ENCODE measurements around the gene SMOC1.

Gene SMOC1

GRCh38 chr14:70034257-70034656 is 155.0 kb downstream of the SMOC1 start:
- DNase-seq (ENCODE audit: low read depth, low spot score): no peak

GRCh38 chr14:70036665-70037064 is 157.4 kb downstream of the SMOC1 start:
- DNase-seq (ENCODE audit: low read depth, low spot score): no peak

GRCh38 chr14:70043001-70043400 is 163.8 kb downstream of the SMOC1 start:
- no peak for DNase-seq (ENCODE audit: low read depth, low spot score)

DNA sequence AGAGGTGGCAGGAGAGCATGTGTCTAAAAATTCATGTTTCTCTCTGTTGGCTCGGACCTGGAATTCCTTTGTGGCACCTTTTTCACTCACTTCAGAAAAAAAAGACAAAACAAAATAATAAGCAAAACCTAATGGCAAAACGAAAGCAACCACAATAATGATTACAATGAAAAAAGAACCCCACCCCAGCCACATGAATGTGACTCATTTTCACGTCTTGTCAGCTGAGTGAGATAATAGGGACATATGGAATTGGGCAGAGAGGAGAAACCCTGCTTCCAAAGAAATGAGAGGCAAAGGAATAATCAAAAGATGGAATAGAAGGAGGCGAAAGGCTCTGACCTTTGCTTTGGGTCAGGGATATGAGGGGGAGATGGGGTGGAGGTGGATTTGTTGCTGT is 166.1 kb downstream of the SMOC1 start:
- DNase-seq (ENCODE audit: low read depth, low spot score): no peak

DNA sequence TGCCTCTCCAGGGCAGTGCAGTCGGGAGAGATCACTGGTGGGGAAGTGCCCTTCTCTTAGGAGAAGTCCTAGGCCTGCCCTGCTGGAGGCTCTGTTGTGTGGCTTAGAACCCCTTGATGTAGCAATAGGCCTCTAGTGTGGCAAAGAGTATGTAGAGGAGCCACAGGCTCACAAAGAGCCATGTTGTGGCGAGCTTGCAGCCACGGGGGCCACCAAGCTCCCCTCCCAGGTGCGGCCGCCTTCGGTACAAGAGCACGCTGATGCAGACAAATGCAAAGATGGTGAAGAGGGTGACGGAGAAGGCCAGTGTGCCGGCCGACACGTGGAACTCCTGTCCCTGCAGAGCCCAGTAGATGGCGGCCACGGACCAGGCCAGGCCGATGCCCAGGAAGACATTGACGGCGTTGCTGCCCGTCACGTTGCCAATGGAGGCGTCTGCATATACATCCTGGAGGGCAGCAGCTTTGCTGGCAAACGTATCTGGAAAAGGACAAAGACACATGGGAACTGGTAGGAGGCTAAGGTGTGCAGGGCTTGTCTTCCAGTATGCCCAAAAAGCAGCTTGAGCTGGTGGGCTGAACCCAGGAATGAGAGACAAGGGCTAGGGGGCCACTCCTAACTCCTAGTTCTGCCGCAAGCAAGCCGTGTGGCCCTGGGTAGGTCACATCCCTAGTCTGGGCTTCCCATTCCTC is 166.8 kb downstream of the SMOC1 start:
- DNase-seq (ENCODE audit: low read depth, low spot score): no peak

DNA sequence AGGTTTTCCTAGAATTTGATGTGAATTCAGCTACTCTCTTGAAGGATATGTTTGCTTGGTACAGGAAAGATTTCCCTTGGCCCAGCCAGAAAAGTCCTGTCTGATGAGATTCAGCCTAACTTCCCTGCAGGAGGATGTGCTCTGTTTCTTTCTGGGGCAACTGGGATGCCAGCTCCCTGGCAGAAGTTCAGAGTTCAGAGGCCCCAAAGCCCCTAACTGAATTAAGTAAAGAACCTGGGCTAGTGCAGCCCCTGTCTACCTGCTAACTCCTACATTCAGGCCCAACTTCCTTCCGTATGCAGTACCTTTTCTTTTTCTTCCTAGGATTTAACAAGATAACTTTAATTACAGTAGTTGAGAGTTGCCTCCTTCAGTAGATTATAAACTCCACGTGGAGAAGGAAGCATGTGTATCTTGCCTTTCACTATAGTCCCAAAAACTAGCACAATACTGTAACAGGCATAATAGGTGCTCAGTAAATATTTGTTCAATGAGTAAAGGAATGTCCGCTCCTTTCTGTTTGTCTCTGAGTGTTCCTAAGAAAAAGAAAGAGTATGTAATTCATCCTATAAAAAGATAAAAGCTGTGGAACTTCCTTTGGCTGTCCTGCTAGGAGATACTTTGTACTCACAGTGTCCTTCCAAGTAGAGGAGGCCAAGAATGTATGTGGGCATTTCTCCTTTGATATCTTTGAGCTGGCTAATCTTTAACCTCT is 168.5 kb downstream of the SMOC1 start:
- no peak for DNase-seq (ENCODE audit: low read depth, low spot score)

GRCh38 chr14:70048313-70048654 is 169.1 kb downstream of the SMOC1 start:
- no peak for DNase-seq (ENCODE audit: low read depth, low spot score)

DNA sequence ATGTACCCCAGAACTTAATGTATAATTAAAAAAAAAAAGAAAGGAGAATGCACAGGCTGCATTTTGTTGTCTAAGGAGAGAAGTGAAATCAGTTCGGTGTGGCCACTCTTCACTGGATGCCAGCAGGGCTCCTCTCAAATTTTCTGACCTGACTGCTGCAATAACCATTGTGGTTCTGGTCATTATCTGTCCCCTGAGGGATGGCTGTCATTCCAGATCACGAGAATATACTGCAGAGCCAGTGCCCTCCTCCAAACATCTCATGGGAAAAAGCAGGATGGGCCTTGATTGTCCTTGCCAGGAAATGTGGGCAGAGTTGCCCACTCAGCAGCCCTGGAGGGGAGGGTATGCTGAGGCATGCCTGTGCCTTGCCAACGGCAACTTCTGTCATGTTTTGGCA is 170.4 kb downstream of the SMOC1 start:
- no peak for DNase-seq (ENCODE audit: low read depth, low spot score)

DNA sequence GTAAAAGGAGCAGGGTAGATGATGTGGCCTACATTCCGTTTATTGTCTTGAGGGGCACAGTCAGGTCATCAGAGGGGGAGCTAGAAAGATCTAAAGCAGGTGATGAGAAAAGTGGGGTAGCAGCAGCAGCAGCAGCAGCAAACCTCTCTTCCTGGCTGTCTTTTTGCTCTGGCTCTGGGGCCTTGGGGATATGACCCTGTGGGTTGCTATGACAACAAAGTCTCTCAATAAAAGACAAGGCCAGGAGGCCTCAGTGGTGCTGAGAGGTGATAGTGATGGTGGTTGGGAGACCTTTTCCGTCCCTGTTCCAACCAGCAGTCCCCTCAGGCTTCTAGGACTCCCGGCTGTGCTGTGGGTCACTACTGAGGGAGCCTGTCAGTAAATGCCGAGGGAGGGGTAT is 170.9 kb downstream of the SMOC1 start:
- DNase-seq (ENCODE audit: low read depth, low spot score): no peak

DNA sequence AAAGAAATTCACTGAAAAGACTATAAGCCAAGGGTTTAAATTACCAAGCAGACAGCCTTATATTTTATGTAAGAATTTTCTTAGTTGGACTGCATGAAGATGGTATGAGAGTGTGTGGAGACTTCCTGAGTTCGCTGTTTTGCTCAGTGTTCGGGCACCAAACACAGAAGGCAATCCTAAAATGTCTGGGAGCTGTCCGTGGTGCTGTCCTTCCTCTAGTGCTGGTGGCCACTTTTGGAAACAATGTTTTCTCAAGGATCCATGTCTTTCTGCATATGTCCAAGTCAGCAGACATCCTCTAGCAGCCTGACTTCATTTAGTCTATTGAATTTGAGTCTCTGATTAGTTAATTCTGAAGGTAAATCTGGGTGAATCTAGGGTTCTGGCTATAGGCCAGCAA is 173.8 kb downstream of the SMOC1 start:
- peak; percentile 7 for DNase-seq (ENCODE audit: low read depth, low spot score)

DNA sequence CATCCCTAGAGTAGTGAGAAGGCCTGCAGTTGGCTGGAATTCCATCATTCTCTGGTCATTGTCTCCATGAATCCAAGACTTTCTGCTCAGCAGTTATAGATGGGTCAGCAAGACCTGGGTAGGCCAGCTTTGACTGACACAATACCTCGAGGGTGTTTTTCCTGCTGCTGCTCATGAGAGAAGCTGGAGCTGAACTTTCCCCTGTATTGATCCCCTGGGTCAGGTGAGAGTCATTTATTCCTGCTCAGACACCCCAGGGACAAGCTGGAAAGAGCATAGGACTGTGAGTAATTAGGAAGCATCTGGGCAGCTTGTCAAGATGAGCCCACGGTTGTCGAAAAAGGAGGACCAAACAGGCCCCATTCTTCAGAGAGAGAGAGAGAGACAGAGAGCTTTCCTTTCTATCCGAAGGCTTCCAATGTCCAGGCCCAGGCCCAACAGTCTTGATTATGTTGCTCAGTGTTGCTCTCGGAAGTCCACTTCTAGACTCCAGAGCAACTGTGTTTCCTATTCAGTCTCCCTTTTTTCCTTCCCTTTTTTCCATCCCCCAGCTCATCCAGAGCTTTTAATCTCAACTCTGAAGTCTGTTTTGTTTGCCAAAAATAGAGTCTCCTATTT is 178.4 kb downstream of the SMOC1 start:
- DNase-seq (ENCODE audit: low read depth, low spot score): no peak

GRCh38 chr14:70059545-70059944 is 180.3 kb downstream of the SMOC1 start:
- DNase-seq (ENCODE audit: low read depth, low spot score): no peak

- DNase-seq (ENCODE audit: low read depth, low spot score): no peak
Measured at GRCh38 chr14:70061108-70061507, 181.9 kb downstream of the SMOC1 start.

GRCh38 chr14:70064136-70064865 is 185.1 kb downstream of the SMOC1 start:
- DNase-seq (ENCODE audit: low read depth, low spot score): no peak

- DNase-seq (ENCODE audit: low read depth, low spot score): no peak
Measured at GRCh38 chr14:70067810-70068209, 188.6 kb downstream of the SMOC1 start.

DNA sequence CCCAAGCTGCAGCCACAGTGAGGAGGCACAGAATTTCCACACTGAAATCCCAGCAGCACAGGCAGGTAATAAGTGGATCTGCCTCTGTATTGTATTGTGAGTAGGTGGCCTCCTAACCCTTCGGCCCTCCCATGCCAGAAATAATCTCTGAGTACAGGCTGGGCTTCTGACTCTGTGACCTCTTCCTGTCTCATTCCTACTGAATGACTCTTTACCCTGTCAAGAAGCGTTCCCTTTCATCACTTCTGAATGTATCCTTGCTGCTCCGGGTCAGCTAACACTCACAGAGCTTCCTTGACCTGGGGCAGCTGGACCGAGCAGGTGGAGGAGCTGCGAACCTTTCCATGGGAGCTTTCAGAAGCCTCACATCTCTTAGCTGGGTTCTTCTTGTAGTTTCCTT is 190.0 kb downstream of the SMOC1 start:
- DNase-seq (ENCODE audit: low read depth, low spot score): no peak

- peak; percentile 13 for DNase-seq (ENCODE audit: low read depth, low spot score)
Measured at GRCh38 chr14:70073924-70074566, 194.8 kb downstream of the SMOC1 start.

DNA sequence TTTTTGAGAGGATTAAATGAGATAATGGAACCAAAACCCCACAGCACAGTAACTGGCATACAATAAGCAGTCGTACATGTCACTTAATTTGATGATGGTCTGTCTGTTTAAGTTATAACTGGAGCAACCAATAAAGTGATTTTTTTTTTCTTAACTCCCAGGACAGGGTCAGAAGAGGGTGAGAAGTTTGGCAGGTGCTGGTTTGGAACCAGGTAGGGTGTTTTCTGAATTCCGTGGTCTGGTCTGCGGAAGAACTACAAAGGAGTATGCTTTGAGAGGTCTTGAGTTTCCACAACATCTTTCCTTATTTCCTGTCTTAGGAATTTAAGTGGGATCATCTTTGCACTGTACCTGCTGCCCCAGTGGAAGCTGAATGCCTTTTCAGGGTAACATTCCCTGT is 197.8 kb downstream of the SMOC1 start:
- no peak for DNase-seq (ENCODE audit: low read depth, low spot score)

GRCh38 chr14:70077720-70078119 is 198.5 kb downstream of the SMOC1 start:
- no peak for DNase-seq (ENCODE audit: low read depth, low spot score)

DNA sequence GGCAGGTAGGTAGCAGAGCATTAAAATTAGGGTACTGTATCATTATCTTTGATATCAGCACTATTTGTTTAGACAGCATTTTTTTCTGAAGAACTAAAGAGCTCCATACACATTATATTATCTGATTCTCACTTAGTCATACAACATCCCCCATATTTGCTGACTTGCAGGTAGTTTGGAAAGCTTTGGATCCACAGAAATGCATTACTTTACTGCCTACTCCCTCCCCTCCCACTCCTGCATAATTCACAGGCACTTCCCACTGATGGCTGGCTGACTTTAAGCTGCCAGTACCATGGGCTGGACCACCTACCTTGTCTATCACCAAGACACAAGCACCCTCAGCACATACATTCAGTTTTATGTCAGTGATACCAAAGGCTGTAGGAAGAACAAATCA is 199.1 kb downstream of the SMOC1 start:
- no peak for DNase-seq (ENCODE audit: low read depth, low spot score)

DNA sequence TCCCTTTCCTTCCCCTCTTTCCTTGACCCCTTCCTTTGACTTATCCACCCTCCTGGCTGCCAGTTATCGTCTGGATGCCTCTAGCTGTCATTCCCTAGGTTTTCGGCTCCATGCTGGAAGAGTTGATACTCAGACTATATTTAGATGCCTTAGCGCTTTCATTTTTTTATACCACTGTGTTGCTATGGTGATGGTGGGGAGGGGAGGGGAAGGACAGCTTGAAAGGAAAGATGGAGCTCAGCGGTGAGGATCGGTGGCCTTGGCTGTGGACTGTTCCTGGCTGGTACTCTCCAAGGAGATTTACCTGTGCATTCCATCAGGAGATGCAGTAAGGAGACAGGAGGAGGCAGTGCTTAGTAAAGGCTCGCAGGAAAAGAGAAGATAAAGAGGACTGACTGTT is 200.9 kb downstream of the SMOC1 start:
- DNase-seq (ENCODE audit: low read depth, low spot score): no peak
